BLaER1 (cell line): Measurements from ENCODE around the gene TIMM22.
"Not testable (repeated sequence)": the region's sequence is repeated elsewhere in the genome, so short reads cannot be mapped to it uniquely, and the experiment has no call there.

Experiments used
- H3K27ac ChIP-seq: shearing (Covaris generic); formaldehyde crosslinking; 2 replicates; pipeline ENCODE4 v1.8.1; 2022
- H3K27me3 ChIP-seq: shearing (Covaris generic); formaldehyde crosslinking; 2 replicates; pipeline ENCODE4 v1.8.1; 2022
- H3K36me3 ChIP-seq: shearing (Covaris generic); formaldehyde crosslinking; 2 replicates; pipeline ENCODE4 v1.8.1; 2022
- H3K4me1 ChIP-seq: shearing (Covaris generic); formaldehyde crosslinking; 2 replicates; pipeline ENCODE4 v1.8.1; 2022
- H3K4me2 ChIP-seq: shearing (Covaris generic); formaldehyde crosslinking; 2 replicates; pipeline ENCODE4 v1.8.1; 2022
- H3K4me3 ChIP-seq: shearing (Covaris generic); formaldehyde crosslinking; 2 replicates; pipeline ENCODE4 v1.8.1; 2022
- H3K9ac ChIP-seq: shearing (Covaris generic); formaldehyde crosslinking; 2 replicates; pipeline ENCODE4 v1.8.1; 2022
- H3K9me3 ChIP-seq: shearing (Covaris generic); formaldehyde crosslinking; 2 replicates; pipeline ENCODE4 v1.8.1; 2022
- H4K20me1 ChIP-seq: shearing (Covaris generic); formaldehyde crosslinking; 2 replicates; pipeline ENCODE4 v1.8.1; 2022
- Cebpa-rat ChIP-seq: shearing (Covaris generic); IDR thresholded peaks from 2 replicates; pipeline ENCODE4 v1.8.1; 2022

The TIMM22 gene

GRCh38 chr17:1040216-1040600, 43.3 kb downstream of the TIMM22 start:
- no peaks in the 10 kb centered on the region for H3K9me3 ChIP-seq
- peaks cover 54% of the 10 kb centered on the region for H3K4me1 ChIP-seq
- no peaks in the 10 kb centered on the region for H4K20me1 ChIP-seq
- H3K36me3 ChIP-seq: peaks cover 14% of the 10 kb centered on the region
- peak overlapping the region; percentile 85 for H3K9ac ChIP-seq
- no peaks in the 10 kb centered on the region for H3K27me3 ChIP-seq
- H3K4me3 ChIP-seq: peak overlapping the region; percentile 54
- peak overlapping the region; percentile 97 for H3K4me2 ChIP-seq
- no peak for TF ChIP-seq Cebpa-rat
- H3K27ac ChIP-seq: peak overlapping the region; percentile 97

- no peaks in the 10 kb centered on the region for H4K20me1 ChIP-seq
- peaks cover 42% of the 10 kb centered on the region for H3K4me1 ChIP-seq
Measured at GRCh38 chr17:1041746-1042145, 44.8 kb downstream of the TIMM22 start.

GRCh38 chr17:1042486-1042885, 45.6 kb downstream of the TIMM22 start:
- Histone ChIP-seq H3K27ac (no peak overlapping the region), H3K9me3 (no peaks in the 10 kb centered on the region), H4K20me1 (no peaks in the 10 kb centered on the region), H3K9ac (no peak overlapping the region), H3K4me2 (no peak overlapping the region), H3K4me1 (peaks cover 48% of the 10 kb centered on the region), H3K4me3 (no peak overlapping the region), H3K36me3 (peaks cover 26% of the 10 kb centered on the region), H3K27me3 (no peaks in the 10 kb centered on the region)
- no peak for TF ChIP-seq Cebpa-rat

More at GRCh38 chr17:1041746-1042145, 44.8 kb downstream of the TIMM22 start:
- H3K36me3 ChIP-seq: peaks cover 23% of the 10 kb centered on the region
- no peak for TF ChIP-seq Cebpa-rat
- H3K27me3 ChIP-seq: no peaks in the 10 kb centered on the region
- H3K27ac ChIP-seq: no peak overlapping the region
- no peak overlapping the region for H3K4me2 ChIP-seq
- H3K9me3 ChIP-seq: no peaks in the 10 kb centered on the region
- H3K4me3 ChIP-seq: no peak overlapping the region
- no peak overlapping the region for H3K9ac ChIP-seq

GRCh38 chr17:1043601-1044251, 46.8 kb downstream of the TIMM22 start:
- no peak overlapping the region for H3K4me3 ChIP-seq
- no peaks in the 10 kb centered on the region for H3K27me3 ChIP-seq
- H3K4me1 ChIP-seq: peaks cover 59% of the 10 kb centered on the region
- no peak for TF ChIP-seq Cebpa-rat
- H3K27ac ChIP-seq: peak overlapping the region; percentile 68
- no peaks in the 10 kb centered on the region for H3K9me3 ChIP-seq
- peak overlapping the region; percentile 73 for H3K4me2 ChIP-seq
- 0 out of 2 replicates have a peak overlapping the region, but pooled peaks have one; percentile 34 for H3K9ac ChIP-seq
- H4K20me1 ChIP-seq: peaks cover 7% of the 10 kb centered on the region; the same call in 1 of the 2 replicates
- peaks cover 37% of the 10 kb centered on the region for H3K36me3 ChIP-seq

- H3K36me3 ChIP-seq: peaks cover 44% of the 10 kb centered on the region
- not testable (repeated sequence) for H3K9ac ChIP-seq, H3K27me3 ChIP-seq, H3K4me3 ChIP-seq, H3K27ac ChIP-seq, H4K20me1 ChIP-seq, H3K9me3 ChIP-seq
- peaks cover 52% of the 10 kb centered on the region for H3K4me1 ChIP-seq
- peak overlapping the region; percentile 73 for H3K4me2 ChIP-seq
Measured at GRCh38 chr17:1044387-1045009, 47.6 kb downstream of the TIMM22 start.

GRCh38 chr17:1045456-1045855, 48.5 kb downstream of the TIMM22 start:
- peaks cover 43% of the 10 kb centered on the region for H3K4me1 ChIP-seq
- no peaks in the 10 kb centered on the region for H3K9me3 ChIP-seq
- no peak overlapping the region for H3K27ac ChIP-seq
- peaks cover 53% of the 10 kb centered on the region for H3K36me3 ChIP-seq
- no peak overlapping the region for H3K9ac ChIP-seq
- no peak overlapping the region for H3K4me3 ChIP-seq
- H3K4me2 ChIP-seq: no peak overlapping the region
- no peak for TF ChIP-seq Cebpa-rat
- no peaks in the 10 kb centered on the region for H3K27me3 ChIP-seq
- peaks cover 7% of the 10 kb centered on the region; the same call in 1 of the 2 replicates for H4K20me1 ChIP-seq

GRCh38 chr17:1047177-1047878, 50.4 kb downstream of the TIMM22 start:
- H3K27ac ChIP-seq: peak overlapping the region; percentile 62; the same call in 1 of the 2 replicates

GRCh38 chr17:1047879-1048470, 51.0 kb downstream of the TIMM22 start:
- Histone ChIP-seq H3K27me3 (no peaks in the 10 kb centered on the region), H3K4me2 (peak overlapping the region; percentile 71), H4K20me1 (peaks cover 7% of the 10 kb centered on the region; the same call in 1 of the 2 replicates), H3K27ac (peak overlapping the region; percentile 62; the same call in 1 of the 2 replicates), H3K9me3 (no peaks in the 10 kb centered on the region), H3K9ac (peak overlapping the region; percentile 30; the same call in 1 of the 2 replicates), H3K4me1 (peaks cover 49% of the 10 kb centered on the region), H3K36me3 (peaks cover 39% of the 10 kb centered on the region), H3K4me3 (no peak overlapping the region)
- TF ChIP-seq Cebpa-rat: no peak

More at GRCh38 chr17:1047177-1047878, 50.4 kb downstream of the TIMM22 start:
- Histone ChIP-seq H3K4me2 (peak overlapping the region; percentile 71), H3K36me3 (peaks cover 45% of the 10 kb centered on the region), H3K4me3 (no peak overlapping the region), H3K27me3 (no peaks in the 10 kb centered on the region), H4K20me1 (peaks cover 7% of the 10 kb centered on the region; the same call in 1 of the 2 replicates), H3K9me3 (no peaks in the 10 kb centered on the region), H3K4me1 (peaks cover 49% of the 10 kb centered on the region), H3K9ac (peak overlapping the region; percentile 30; the same call in 1 of the 2 replicates)
- no peak for TF ChIP-seq Cebpa-rat

- H3K36me3 ChIP-seq: peaks cover 42% of the 10 kb centered on the region
- peak overlapping the region; percentile 71; the same call in 1 of the 2 replicates for H3K4me2 ChIP-seq
- H4K20me1 ChIP-seq, H3K4me3 ChIP-seq, H3K9ac ChIP-seq, H3K9me3 ChIP-seq, H3K27ac ChIP-seq, H3K27me3 ChIP-seq: not testable (repeated sequence)
- peaks cover 44% of the 10 kb centered on the region for H3K4me1 ChIP-seq
Measured at GRCh38 chr17:1048516-1049115, 51.7 kb downstream of the TIMM22 start.
